Stimulated activated CD8-positive, alpha-beta memory T cell treated with anti-CD3 and anti-CD28 coated beads, Interleukin-7, amount 100 ng/mL, for 1 hour (primary cell): ENCODE data around the gene HECW1.

Experiments
- DNase-seq, 2 donors: peaks; one replicate each; pipeline ENCODE4 v3.0.0-alpha.2; 2020; ENCODE audit warnings: low read depth in 2 of 2

HECW1 gene

DNA sequence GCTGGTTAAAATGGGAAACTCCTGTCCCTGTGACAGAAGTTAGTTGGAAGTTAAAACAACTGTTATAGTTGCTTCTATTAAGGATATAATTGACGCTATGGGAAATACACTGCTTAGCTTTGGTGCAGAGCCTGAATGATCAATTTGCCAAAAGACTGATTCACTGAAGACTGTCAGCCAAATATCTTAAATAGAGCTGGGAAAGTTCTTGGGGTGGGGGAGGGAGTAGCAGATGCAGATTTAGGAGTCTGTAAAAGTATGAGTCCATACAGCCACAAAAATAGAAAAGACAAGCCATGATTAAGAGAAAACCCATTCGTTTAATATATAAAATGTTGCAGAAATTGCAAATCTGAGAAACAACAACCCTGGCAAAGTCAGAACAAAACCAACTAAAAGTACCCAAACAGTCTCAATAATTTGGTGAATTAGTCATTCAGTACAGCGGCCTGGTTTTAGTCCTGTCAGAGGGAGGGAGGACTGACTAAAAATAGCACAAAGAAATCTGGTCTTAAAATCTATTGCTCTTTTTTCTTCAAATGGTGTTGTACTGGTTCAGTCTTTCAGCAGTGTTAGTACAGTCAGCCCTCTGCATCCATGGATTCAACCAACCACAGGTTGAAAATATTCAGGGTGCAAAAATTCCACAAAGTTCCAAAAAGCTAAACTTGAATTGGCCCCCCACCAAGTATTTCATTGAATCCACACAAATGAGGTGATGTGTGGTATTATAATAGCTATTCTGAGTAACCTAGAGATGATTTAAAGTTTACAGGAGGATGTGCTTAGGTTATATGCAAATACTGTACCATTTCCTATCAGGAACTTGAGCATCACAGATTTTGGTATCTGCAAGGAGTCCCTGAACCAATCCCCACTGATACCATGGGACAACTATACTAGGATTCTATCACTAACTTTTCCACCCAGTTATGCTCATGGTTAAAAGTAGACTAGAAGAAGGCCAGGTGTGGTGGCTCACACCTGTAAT, 500.4 kb downstream of the HECW1 start:
- DNase-seq = no peak
